Thoracic aorta (tissue), 2 donors: ENCODE results near the gene RBBP5. TPM values are rescaled to one million over a fixed set of nuclear protein-coding genes. Genes with fewer than 3 reads are reported as not detected.

Source experiments
- ATAC-seq: fragments of 150-250 bp; one replicate; pipeline ENCODE4 v1.8.0; 2017; ENCODE audit warnings: low read depth; ENCODE audit not compliant: insufficient number of reproducible peaks, low FRiP score
- DNase-seq: peaks from one replicate; pipeline ENCODE4 v3.0.0-alpha.2; 2020; ENCODE audit warnings: low spot score
- H3K27ac ChIP-seq, 2 donors: fragments of 200-600 bp; sonication (generic); 1 replicate in 1 of 2; 2 replicates in 1 of 2; pipeline ENCODE4 v1.5.1; 2016; ENCODE audit warnings: mild to moderate bottlenecking in 2 of 2, moderate library complexity in 2 of 2
- H3K27me3 ChIP-seq: fragments of 200-600 bp; sonication (generic); replicated peaks from 2 replicates; pipeline ENCODE4 v1.6.0; 2016; ENCODE audit warnings: mild to moderate bottlenecking; ENCODE audit not compliant: insufficient read depth
- H3K36me3 ChIP-seq: fragments of 200-600 bp; sonication (generic); one replicate; pipeline ENCODE4 v1.5.1; 2016
- H3K4me1 ChIP-seq, 2 donors: fragments of 200-600 bp; sonication (generic); 1 replicate in 1 of 2; 2 replicates in 1 of 2; pipeline versions ENCODE4 v1.5.1 to v1.6.0; 2016; ENCODE audit warnings: low read depth in 2 of 2, mild to moderate bottlenecking in 1 of 2; ENCODE audit not compliant: control insufficient read depth in 1 of 2
- H3K4me3 ChIP-seq: fragments of 200-600 bp; sonication (generic); 2 replicates; pipeline ENCODE4 v1.5.1; 2016; ENCODE audit warnings: mild to moderate bottlenecking
- H3K9me3 ChIP-seq: fragments of 200-600 bp; sonication (generic); 2 replicates; pipeline ENCODE4 v1.5.1; 2016
- CTCF ChIP-seq: fragments of 200-600 bp; sonication (generic); IDR thresholded peaks from one replicate; pipeline ENCODE4 v1.5.1; 2019; ENCODE audit warnings: antibody characterized with exemption
- total RNA-seq, 2 donors: library from RNA; depleted of rRNA; stranded (reverse); fragments of >200 nt; gene quantifications; one replicate each; pipeline versions ENCODE4 v1.1.0 to v1.2.3, GENCODE V29; 2016

RBBP5 gene
- total RNA-seq, 2 donors from 2014 or later: 9.2 to 13.5 TPM

DNA sequence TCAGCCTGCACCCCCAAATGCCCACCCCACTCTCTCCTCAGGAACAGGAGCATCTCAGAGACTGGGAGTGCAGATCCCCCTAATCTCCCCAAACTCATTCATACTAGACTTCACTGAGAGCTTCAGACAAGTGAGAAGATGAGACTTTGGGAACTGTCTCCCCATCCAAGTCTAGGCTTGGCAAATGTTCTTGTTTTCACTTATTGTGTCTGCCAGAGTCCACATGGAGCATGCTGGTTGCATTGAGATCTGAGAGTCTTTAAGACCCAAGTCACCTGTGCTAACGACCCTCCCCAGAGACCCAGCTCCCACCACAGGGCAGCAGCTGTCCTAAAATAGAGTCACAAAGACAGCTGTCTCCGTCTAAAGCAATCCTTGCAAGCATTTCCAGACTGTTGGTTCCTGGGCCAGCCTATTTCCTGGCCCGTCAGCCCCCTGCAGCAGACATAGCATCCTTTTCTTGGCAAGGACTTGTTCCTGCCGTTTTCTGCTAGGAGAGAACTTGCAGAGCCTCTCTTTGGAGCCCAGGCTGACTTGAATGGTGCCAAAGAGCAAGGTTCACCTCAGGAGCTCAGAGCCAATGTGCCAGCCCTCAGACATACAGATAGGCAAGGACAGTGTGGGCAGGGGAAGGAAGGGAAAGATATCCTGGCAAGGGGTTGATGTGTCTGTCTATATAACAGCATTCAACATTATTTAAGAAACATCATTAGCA is 80.6 kb downstream of the RBBP5 start:
- Histone ChIP-seq H3K36me3 (no peaks in the 10 kb centered on the region), H3K9me3 (no peaks in the 10 kb centered on the region), H3K4me3 (no peak overlapping the region), H3K27ac (no peak overlapping the region), H3K27me3 (no peaks in the 10 kb centered on the region), H3K4me1 (peaks cover 0 to 6% of the 10 kb centered on the region in 2 donors)
- ATAC-seq: no peak
- DNase-seq: no peak
- TF ChIP-seq CTCF: no peak

DNA sequence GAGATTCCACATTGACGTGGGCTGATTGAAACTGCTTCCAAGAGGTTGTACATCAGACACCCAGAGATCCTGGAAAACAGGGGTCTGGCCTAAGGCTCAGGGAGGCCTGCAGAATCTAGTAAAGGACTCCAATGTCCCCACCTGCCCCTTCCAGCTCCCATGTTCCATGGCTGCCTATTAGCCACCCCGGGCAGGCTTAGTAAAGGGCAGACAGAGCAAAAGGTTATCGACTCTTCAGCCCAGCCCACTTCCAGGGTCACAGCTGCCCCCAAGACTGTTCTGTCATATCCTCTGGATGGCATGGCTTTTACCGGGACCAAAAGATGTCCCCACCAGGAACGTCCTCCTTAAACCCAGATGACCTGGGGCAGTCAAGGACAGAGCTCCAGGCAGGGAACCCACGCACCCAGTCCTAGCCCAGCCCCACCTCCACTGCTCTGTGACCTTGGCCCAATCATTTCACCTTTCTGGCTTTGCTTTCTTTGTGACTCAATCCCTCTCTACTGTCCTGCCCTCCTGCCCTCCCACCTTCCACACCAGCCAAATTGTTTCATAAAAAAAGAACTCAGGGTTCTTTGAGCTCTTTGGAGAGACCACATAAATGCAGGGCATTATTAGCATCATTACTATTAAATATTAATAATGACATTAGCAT is 83.5 kb downstream of the RBBP5 start:
- no peaks in the 10 kb centered on the region for H3K36me3 ChIP-seq
- H3K4me1 ChIP-seq: peaks cover 0 to 3% of the 10 kb centered on the region in 2 donors
- H3K27ac ChIP-seq: no peak overlapping the region
- DNase-seq: no peak
- TF ChIP-seq CTCF: no peak
- no peaks in the 10 kb centered on the region for H3K27me3 ChIP-seq
- no peak overlapping the region for H3K4me3 ChIP-seq
- ATAC-seq: no peak
- no peaks in the 10 kb centered on the region for H3K9me3 ChIP-seq

DNA sequence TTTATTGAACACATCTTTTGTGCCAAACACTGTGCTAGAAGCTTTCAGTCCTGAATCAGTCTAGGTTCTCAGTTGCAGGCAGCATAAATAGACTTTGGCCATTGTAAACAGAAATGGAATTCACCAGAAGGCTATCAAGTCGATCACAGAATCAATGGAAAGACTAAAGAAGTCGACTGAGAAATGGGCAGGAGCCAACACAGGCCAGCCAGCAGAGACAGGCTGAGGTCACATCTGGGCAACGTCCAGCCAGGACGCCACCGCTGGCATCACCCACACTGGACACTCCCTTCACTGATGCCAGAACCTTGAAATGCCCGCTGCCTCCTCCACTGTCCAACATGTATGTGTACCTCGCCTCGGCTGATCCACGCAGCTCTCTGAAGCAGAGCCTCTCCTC is 84.2 kb downstream of the RBBP5 start:
- Histone ChIP-seq H3K27ac (no peak overlapping the region), H3K27me3 (no peaks in the 10 kb centered on the region), H3K4me3 (no peak overlapping the region)

More for the DNA sequence above, 84.2 kb downstream of the RBBP5 start:
- DNase-seq: no peak
- Histone ChIP-seq H3K9me3 (no peaks in the 10 kb centered on the region), H3K4me1 (no peaks in the 10 kb centered on the region), H3K36me3 (no peaks in the 10 kb centered on the region)
- ATAC-seq: no peak
- TF ChIP-seq CTCF: no peak

Other genes starting within 250 kb of the RBBP5 start
- 1 to 10 TPM in 1 of 2 donors, under 1 TPM in 1; 0.68 to 1.4 TPM for gene CNTN2, start 78.8 kb downstream of the RBBP5 start, total RNA-seq
- under 1 TPM; 0.41 to 0.85 TPM for gene TMEM81, start 37.5 kb downstream of the RBBP5 start, total RNA-seq
- gene DSTYK, start 89.7 kb upstream of the RBBP5 start, total RNA-seq: 10 to 100 TPM; 12.9 to 14.4 TPM
- 1 to 10 TPM; 6.8 to 8.9 TPM for gene TMCC2, start 106.0 kb upstream of the RBBP5 start, total RNA-seq
- gene NUAK2, start 199.8 kb upstream of the RBBP5 start, total RNA-seq: 1 to 10 TPM in 1 of 2 donors, under 1 TPM in 1; 0.78 to 1.5 TPM
- gene KLHDC8A, start 234.9 kb upstream of the RBBP5 start, total RNA-seq: not detected